OCI-LY3 (cell line): ENCODE results near the gene ALDH1B1.

ENCODE experiments used
- CTCF ChIP-seq: fragments of 200-600, 300-600 bp; sonication (generic); IDR thresholded peaks from 2 replicates; pipeline ENCODE4 v1.5.1; 2014; ENCODE audit warnings: antibody characterized with exemption, low read length, low read depth
- EZH2phosphoT487 ChIP-seq: fragments of 200-600 bp; shearing (Covaris generic); IDR thresholded peaks from 2 replicates; pipeline ENCODE4 v1.6.1; 2018; ENCODE audit warnings: antibody characterized with exemption, mixed run types, low read depth

- no peak for TF ChIP-seq CTCF
- no peak for TF ChIP-seq EZH2phosphoT487
Observed at GRCh38 chr9:38380230-38380871, 12.2 kb upstream of the ALDH1B1 start.
